GM21786 (cell line): ENCODE results near the gene CAAP1.
"Not testable (repeated sequence)": the region's sequence is repeated elsewhere in the genome, so short reads cannot be mapped to it uniquely, and the experiment has no call there.

Experiments used
- ATAC-seq: cut with Tn5 transposase; IDR thresholded peaks from one replicate; pipeline ENCODE4 v1.9.1; 2021; ENCODE audit not compliant: unreplicated experiment

CAAP1 gene

DNA sequence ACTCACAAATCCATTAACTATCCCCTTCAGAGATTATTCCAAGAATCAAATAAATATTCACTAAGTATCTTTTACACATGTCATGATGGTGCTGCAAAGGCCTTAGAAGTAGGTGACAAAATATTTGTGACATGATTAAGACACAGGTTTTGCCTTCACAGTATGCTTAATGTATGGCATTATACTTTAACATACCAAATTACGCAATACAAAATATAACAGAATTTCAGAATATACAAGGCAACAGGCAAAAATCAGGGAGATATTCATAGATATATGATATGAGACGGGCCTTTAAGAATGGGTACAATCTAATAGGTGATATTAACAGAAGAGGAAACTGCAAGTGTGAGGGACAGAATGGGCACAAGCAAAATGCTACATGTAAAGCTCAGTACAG, 41.6 kb downstream of the CAAP1 start:
- no peak for ATAC-seq

DNA sequence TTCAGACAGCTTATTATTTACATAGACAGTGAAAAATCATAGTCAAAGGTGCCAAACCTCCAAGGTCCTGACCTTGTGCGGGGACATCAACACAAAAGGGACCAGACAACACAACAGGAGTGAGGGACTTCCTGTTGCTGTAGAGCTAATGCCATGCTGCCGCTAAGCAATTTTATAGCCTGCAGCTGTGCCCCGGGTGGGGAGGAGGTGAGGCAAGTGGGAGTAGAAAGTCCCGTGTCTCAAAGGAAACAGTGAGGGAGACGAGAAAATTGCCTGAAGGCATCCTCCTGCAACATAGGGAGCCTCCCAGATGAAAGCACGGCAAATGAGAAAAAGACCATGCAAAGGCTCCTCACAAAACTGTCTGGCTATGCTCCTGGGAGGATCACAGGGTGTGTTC, 58.8 kb downstream of the CAAP1 start:
- no peak for ATAC-seq

DNA sequence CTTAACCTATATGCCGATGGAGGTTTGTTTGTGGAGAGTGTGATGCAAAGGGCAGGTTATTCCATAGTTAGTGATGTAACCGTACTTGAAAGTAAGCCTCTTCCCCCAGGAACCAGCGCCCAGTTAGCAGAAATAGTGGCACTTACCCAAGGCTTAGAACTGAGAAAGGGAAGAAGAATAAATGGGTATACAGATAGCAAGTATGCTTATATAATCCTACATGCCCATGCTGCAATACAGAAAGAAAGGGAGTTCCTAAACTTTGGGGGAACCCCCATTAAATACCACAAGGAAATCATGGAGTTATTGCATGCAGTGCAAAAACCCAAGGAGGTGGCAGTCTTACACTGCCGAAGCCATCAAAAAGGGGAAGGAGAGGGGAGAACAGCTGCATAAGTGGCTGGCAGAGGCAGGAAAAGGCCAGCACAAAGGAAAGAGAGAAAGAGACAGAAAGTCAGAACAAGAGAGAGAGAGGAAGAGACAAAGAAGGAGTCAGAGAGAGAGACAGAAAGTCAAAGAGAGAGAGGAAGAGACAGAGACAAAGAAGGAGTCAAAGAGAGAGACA, 64.1 kb downstream of the CAAP1 start:
- ATAC-seq, result not testable (repeated sequence)

DNA sequence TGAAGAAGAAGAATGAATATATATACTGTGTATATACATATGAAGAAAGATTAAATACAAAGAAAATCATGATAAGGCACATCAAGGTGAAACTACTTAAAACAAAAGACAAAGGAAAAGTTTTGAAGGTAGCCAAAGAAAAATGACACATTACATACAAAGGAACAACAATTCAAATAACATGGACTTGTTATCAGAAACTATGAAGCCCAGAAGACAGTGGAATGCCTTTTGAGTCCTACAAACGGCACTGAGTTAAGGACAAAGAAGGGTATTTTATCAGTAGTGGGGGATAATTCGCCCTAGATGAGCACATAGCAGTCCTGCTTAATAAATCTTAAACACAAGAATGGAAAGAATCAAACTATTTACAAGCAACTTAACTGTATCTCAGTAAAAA, 77.8 kb downstream of the CAAP1 start:
- ATAC-seq, result no peak

DNA sequence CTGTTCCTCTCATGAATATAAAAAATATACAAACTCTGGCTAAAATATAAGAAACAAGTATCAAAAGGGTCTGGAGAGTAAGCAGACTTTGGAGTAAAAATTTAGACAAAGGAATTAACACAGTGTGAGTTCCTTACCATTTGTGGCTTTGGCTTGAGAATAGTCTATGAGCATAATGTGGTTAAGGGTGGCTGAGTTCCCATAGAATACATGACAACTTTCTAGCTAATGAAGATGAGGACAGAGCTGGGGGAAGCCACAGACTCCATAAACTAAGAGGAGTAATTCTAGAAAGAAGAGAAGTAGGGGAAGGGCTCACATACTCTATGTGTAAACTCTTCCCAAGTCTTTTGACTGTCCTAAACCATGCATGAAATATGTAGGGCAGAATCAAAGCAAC, 79.4 kb downstream of the CAAP1 start:
- no peak for ATAC-seq

DNA sequence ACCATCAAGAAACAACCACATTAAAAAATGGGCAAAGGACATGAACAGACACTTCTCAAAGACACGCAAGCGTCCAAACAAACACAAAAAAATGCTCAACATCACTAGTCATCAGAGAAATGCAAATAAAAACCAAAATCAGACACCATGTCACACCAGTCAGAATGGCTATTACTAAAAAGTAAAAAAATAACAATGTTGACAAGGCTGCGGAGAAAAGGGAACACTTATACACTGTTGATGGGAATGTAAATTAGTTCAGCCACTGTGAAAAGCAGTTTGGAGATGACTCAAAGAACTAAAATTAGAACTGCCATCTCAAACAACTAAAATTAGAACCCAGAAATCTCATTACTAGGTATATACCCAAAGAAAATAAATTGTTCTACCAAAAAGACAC, 80.4 kb downstream of the CAAP1 start:
- ATAC-seq, result peak; percentile 51

DNA sequence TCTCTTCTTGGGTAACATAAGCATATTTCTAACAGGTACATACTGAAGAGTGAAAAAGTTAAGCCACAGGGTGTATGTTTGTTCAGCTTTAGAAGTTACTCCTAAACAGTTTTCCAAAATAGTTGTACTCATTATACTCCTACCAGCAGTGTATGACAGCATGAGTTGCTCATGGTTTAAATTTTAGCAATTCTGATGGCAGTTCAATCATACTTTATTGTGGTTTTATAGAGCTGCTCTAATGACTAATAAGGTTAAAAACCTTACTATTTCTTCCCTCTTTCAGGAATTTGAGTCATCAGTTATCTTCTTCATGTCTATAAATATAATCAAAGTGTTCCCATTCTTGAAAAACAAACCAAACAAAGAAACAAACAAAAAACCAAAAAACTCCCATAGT, 81.5 kb downstream of the CAAP1 start:
- no peak for ATAC-seq

DNA sequence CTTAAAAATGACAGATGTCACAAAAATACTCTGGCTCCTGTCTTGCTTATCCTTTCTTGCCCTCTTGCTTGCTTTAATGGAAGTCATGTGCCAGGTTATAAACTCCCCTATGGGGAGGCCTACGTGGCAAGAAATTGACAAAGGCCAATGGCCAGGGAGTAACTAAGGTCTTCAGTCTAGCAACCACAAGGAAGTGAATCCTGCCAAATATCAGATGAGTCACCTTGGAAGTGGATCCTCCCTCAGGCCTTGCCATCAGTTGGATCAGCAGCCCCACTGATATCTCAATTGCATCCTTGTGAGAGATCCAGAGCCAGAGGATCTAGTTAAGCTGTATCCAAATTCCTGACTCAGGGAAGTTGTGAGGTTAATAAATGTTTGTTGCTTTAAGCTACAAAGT, 82.8 kb downstream of the CAAP1 start:
- ATAC-seq, result no peak

DNA sequence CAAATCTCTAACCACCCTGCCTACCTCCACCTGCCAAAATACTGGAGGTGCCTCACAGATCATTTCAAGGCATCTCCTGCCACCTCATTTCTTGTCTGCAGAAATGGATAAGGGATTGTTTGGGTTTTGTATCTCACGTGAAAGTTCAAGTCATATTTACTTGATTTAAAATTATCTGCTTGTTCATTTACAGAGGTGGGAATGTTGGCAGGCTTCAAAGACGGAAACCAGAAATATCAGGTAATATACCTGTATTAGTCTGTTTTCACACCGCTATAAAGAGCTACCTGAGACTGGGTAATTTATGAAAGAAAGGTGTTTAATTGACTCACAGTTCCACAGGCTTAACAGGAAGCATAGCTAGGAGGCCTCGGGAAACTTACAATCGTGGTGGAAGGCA, 85.4 kb downstream of the CAAP1 start:
- ATAC-seq, result no peak

DNA sequence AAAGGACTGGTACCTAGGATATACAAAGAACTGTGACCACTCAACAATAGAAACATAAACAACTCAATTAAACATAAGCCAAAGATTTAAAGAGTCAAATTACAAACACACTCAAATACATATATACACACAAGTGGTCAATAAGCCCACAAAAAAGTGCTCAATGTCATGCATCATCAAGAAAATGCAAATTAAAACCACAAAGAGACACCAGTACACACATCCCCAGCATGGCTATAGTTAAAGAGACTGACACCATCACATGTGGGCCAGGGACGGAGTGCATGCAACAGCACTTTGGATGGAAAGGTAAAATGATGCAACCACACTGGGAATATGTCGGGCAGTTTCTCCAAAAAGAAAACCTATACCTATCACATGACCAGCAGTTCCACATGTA, 89.7 kb downstream of the CAAP1 start:
- ATAC-seq, result no peak

DNA sequence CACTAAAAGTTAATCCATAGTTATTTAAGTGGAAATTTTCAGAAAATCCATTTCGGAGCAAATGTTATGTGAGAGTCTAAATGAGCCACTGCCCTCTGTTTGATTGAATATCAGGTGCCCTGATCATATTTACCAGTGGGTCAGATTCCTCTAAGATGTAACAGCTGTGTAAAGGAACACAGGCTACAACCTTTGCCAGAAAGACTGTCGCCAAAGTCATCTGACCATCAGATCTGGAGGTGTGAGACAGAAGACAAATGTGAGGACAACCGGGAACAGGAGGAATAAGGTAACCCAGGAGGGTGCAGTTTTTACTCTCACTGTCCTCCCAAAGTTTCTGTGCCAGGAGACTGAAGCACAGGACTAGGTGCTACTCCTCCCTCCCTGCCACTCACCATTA, 90.8 kb downstream of the CAAP1 start:
- ATAC-seq, result no peak

DNA sequence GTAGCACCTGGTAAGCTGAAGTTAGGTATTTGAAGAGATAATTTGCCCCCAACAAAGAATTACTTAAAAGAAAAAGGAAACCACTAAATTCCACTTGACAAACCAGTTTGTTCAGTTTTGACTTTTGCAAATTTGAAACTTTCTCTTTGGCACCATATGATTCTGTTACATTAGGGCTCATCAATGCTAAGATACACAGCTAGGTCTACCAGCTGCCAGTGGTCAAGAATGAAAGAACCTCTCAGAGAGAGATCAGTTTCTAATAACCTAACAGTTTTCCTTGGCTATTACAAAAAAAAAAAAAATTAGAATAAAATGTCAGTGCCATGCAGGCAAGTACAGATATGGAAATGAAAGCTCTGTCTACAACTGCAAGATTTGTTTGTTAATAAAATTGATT, 92.3 kb downstream of the CAAP1 start:
- no peak for ATAC-seq

DNA sequence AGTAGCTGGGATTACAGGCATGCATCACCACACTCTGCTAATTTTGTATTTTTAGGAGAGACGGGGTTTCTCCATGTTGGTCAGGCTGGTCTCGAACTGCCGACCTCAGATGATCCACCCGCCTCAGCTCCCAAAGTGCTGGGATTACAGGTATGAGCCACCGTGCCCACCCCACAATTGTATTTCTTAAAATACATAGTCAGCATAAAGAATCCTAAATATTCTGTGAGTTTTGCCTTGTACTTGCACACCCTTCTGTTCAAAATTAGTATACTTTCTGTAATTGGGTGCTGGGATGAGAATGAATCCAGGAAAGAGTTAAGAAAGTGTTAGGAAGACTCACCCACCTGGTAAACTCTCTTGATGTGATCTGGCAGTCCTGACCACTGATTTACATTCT, 101.3 kb downstream of the CAAP1 start:
- ATAC-seq, result no peak
